Brain microvascular endothelial cell (primary cell): ENCODE results near the gene ADM.

ENCODE experiments used
- DNase-seq: peaks from one replicate; pipeline ENCODE4 v3.0.0-alpha.2; 2020
- H3K27ac ChIP-seq: fragments of 250-450 bp; sonication (Bioruptor Pico); 2 replicates; pipeline ENCODE4 v1.5.1; 2020; ENCODE audit warnings: mild to moderate bottlenecking, moderate library complexity
- H3K27me3 ChIP-seq: fragments of 250-450 bp; sonication (Bioruptor Pico); replicated peaks from 2 replicates; pipeline ENCODE4 v1.5.1; 2020; ENCODE audit warnings: mild to moderate bottlenecking
- H3K36me3 ChIP-seq: fragments of 250-450 bp; sonication (Bioruptor Pico); replicated peaks from 2 replicates; pipeline ENCODE4 v1.5.1; 2020; ENCODE audit warnings: mild to moderate bottlenecking
- H3K4me3 ChIP-seq: 2 replicates; pipeline ENCODE4 v1.5.1; 2011; ENCODE audit warnings: low read depth, mild to moderate bottlenecking, control low read depth, low read length, moderate library complexity
- CTCF ChIP-seq: IDR thresholded peaks from 2 replicates; pipeline ENCODE4 v1.5.1; 2011; ENCODE audit warnings: low read depth, mild to moderate bottlenecking, moderate library complexity, low read length, control low read depth, inconsistent platforms; ENCODE audit errors: missing control alignments
- in situ Hi-C: cut with HindIII; loops from 2 replicates; pipeline ENCODE4 v1.10.0; 2017; ENCODE audit warnings: low sequenced_read_pairs, low pct_ligation_motif_present

Gene ADM

GRCh38 chr11:10354389-10354788 lies 49.5 kb downstream of the ADM start:
- DNase-seq, result no peak
- in situ Hi-C loops, result no loop called here
- no peak for TF ChIP-seq CTCF

GRCh38 chr11:10355257-10355661 lies 50.4 kb downstream of the ADM start:
- no peak for DNase-seq
- no peak for TF ChIP-seq CTCF
- in situ Hi-C loops, result no loop called here
- no peaks in the 10 kb centered on the region for H3K27me3 ChIP-seq
- H3K27ac ChIP-seq, result no peak overlapping the region
- H3K36me3 ChIP-seq, result no peaks in the 10 kb centered on the region
- H3K4me3 ChIP-seq, result no peak overlapping the region

More at GRCh38 chr11:10354389-10354788, 49.5 kb downstream of the ADM start:
- Histone ChIP-seq H3K27ac (no peak overlapping the region), H3K27me3 (no peaks in the 10 kb centered on the region), H3K36me3 (no peaks in the 10 kb centered on the region), H3K4me3 (no peak overlapping the region)

- in situ Hi-C loops, result no loop called here
- TF ChIP-seq CTCF, result no peak
- H3K27ac ChIP-seq, result no peak overlapping the region
These were observed 51.3 kb downstream of the ADM start for GRCh38 chr11:10356161-10356560.

More at GRCh38 chr11:10356161-10356560, 51.3 kb downstream of the ADM start:
- H3K36me3 ChIP-seq, result no peaks in the 10 kb centered on the region
- no peaks in the 10 kb centered on the region for H3K27me3 ChIP-seq
- DNase-seq, result no peak
- H3K4me3 ChIP-seq, result no peak overlapping the region
